Measurements from ENCODE around the gene ZNF219.

GRCh38 chr14:21106176-21106497 is 7.7 kb upstream of the ZNF219 start:
- TF ChIP-seq CTCF (conservative IDR thresholded peaks at IDR 0.05; ENCODE audit: low read length), result no peak
- no peak for TF ChIP-seq EZH2phosphoT487 (IDR thresholded peaks at IDR 0.05; ENCODE audit: borderline replicate concordance)

All from Loucy (cell line).